Raji (cell line): Measurements from ENCODE around the gene SLC1A2.

Experiments used
- POLR2A ChIP-seq: IDR thresholded peaks from 2 replicates; pipeline ENCODE4 v1.6.1; 2011; ENCODE audit warnings: low read depth, low read length, control low read depth; ENCODE audit not compliant: insufficient read depth

The SLC1A2 gene

DNA sequence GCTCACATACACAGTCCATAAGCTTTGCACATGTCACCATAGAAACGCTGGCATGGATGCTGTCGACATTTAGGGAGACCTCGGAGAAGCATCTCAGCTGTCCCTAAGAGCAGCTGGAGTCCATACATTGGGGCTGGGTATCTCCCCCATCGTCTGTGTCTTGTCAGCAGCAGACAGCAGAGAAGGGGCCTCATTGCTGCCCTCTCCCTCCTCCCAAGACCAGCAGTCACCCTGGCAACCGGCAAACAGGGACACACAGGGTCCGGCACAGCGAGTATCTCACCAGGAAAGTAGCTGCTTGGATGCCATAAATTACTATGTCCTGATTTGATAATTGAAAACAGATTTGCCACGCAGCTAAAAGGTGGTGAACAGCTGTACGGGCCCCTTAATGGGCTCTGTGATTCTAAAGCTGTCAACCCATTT lies 196.0 kb downstream of the SLC1A2 start:
- TF ChIP-seq POLR2A, result no peak

GRCh38 chr11:35218956-35219355 lies 200.4 kb downstream of the SLC1A2 start:
- TF ChIP-seq POLR2A, result no peak

GRCh38 chr11:35216962-35217678 lies 202.2 kb downstream of the SLC1A2 start:
- TF ChIP-seq POLR2A, result no peak

GRCh38 chr11:35215945-35216344 lies 203.4 kb downstream of the SLC1A2 start:
- TF ChIP-seq POLR2A, result no peak

GRCh38 chr11:35214792-35215193 lies 204.6 kb downstream of the SLC1A2 start:
- no peak for TF ChIP-seq POLR2A

DNA sequence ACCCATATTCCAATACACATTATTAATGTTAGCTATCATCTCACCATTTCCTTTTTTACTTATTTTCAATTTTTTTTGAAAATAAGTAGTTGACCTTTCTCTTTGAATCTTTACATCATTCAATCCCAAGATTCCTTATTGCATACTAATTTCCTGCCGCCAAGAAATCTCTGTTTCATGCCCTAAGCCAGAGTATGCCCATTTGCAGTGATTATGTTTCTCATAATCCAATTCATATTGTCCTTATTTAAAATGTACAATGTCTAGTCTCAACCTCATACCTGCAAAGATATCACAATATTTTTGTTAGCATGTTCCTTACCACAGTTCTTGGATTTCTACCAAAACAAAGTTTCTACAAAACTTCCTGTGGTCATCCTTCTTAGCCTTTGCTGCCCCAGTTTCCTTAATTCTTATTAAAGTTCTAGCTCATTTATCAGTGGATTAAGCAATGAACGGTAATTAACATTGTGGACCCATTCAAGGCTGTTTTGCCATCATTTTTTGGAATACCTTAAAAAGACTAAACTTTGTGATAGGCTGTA lies 205.1 kb downstream of the SLC1A2 start:
- TF ChIP-seq POLR2A, result no peak

GRCh38 chr11:35211952-35212351 lies 207.4 kb downstream of the SLC1A2 start:
- TF ChIP-seq POLR2A, result no peak

DNA sequence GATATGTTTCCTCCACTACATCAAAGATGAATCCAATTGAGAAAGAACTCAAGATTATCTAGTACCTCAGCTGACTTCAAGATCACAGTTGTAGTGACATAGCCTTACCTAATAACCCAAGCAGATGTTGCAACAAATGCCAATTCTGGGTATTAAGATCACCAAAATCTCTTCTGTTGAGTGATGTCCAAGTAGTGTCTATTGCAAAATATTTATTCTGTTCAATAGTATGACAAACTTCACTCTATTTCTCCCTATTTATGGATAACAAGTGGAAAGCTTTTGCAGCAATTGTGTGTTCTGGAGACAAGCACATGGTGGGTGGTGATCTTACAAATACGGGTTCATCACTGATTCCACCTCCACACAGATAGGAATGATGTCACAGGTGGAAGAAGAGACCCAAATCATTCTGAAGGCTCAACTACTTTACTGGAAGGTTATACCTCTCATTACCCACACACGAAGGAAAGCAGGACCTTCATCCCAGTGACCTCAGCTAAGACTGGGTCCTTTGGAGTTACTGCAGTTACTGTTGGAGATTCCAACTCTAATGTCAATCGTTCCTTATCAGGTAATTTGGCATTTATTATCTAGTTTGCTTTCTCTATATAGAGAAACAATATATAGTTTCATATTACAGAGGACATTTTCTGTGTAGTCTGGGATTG lies 208.3 kb downstream of the SLC1A2 start:
- TF ChIP-seq POLR2A, result no peak

DNA sequence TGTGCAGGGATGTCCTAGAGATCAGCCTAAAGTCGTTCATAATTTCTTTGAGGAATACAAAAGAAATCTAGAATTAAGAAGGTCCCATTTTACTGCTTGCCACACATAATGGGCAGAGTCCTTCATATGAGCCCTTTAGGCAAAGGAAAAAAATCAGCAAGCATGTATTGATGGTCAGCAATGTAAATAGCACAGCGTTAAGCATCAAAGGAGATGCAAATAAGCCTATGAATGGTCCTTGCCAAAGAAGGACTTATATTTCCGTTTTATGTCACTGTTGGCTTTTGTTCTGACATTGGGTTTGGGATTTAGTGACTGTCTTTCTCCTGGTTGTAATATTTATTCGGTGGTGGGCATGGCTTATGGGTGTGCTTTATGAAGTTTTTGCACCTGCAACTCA lies 210.6 kb downstream of the SLC1A2 start:
- TF ChIP-seq POLR2A, result no peak

- no peak for TF ChIP-seq POLR2A
Observed at GRCh38 chr11:35207471-35208403, 211.6 kb downstream of the SLC1A2 start.

- TF ChIP-seq POLR2A, result no peak
Observed at GRCh38 chr11:35206616-35207015, 212.7 kb downstream of the SLC1A2 start.

DNA sequence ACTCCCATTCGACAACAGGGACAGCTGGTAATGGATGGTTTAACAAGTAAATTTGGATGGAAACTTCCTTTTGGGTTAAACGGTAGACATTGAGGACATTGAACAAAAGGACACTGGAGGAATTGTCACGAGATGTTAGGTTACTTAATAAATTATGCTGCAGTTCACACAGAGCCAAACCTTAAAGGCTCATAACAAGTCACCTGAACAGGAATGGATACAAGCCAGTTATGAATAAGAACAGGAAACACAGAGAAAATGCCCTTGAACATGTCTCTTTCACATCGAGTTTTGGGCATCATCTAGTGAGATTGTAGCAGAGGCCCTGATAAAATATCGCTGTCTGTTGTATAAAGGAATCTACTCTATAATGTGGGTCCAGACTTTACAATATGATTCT lies 214.7 kb downstream of the SLC1A2 start:
- TF ChIP-seq POLR2A, result no peak
